Retinal pigment epithelial cell (primary cell): Measurements from ENCODE around the gene C16orf78.
"Not testable (repeated sequence)": the region's sequence is repeated elsewhere in the genome, so short reads cannot be mapped to it uniquely, and the experiment has no call there.

ENCODE experiments used
- DNase-seq: peaks from one replicate; pipeline ENCODE4 v3.0.0-alpha.2; 2010; ENCODE audit warnings: low read depth
- H3K4me3 ChIP-seq: 2 replicates; pipeline ENCODE4 v1.5.1; 2011; ENCODE audit warnings: mild to moderate bottlenecking, low read length, control low read depth, moderate library complexity
- TF ChIP-seq, protein P1 (sequence below): conservative IDR thresholded peaks from 2 replicates; pipeline ENCODE4 v1.5.1; 2011; ENCODE audit warnings: low read depth, low read length, control low read depth, inconsistent platforms

Gene C16orf78

DNA sequence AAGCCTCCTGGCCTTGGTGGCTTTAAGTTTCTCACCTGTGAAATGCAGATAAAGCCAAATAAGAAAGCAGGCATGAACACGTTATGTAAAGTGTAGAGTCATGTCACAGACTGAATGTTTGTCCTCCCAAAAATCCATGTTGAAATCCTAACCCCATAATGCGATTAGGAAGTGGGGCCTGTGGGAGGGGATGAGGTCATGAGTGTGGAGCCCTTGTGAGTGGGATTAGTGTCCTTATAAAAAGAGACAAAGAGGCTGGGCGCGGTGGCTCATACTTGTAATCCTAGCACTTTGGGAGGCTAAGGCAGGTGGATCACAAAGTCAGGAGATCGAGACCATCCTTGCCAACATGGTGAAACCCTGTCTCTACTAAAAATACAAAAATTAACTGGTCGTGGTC lies 19.5 kb upstream of the C16orf78 start:
- no peak for DNase-seq
- TF ChIP-seq, protein P1, sequence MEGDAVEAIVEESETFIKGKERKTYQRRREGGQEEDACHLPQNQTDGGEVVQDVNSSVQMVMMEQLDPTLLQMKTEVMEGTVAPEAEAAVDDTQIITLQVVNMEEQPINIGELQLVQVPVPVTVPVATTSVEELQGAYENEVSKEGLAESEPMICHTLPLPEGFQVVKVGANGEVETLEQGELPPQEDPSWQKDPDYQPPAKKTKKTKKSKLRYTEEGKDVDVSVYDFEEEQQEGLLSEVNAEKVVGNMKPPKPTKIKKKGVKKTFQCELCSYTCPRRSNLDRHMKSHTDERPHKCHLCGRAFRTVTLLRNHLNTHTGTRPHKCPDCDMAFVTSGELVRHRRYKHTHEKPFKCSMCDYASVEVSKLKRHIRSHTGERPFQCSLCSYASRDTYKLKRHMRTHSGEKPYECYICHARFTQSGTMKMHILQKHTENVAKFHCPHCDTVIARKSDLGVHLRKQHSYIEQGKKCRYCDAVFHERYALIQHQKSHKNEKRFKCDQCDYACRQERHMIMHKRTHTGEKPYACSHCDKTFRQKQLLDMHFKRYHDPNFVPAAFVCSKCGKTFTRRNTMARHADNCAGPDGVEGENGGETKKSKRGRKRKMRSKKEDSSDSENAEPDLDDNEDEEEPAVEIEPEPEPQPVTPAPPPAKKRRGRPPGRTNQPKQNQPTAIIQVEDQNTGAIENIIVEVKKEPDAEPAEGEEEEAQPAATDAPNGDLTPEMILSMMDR: no peak

DNA sequence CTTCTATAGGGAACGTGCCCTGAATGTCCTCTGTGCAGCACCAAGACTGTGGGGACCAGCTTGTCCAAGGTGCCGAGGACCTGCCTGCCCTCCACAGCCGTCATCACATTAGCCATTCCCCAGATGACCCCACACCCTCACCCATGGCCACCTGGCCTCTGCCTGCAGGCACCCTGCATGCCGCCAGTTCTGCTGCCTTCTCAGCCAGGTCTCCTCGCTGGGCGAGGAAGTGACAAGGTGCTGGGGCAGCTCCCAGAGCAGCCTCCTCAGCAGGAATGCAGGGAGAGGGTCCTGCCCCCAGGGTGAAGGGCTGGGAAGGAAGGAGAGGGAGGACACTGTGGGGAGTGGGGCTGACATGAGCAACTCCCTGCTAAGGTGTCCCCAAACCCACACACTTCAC lies 18.6 kb upstream of the C16orf78 start:
- no peak overlapping the region for H3K4me3 ChIP-seq
- no peak for DNase-seq
- TF ChIP-seq, protein P1: no peak

More for the DNA sequence above, 19.5 kb upstream of the C16orf78 start:
- H3K4me3 ChIP-seq: no peak overlapping the region

- TF ChIP-seq, protein P1: no peak
- no peak for DNase-seq
- H3K4me3 ChIP-seq: no peak overlapping the region
Observed at GRCh38 chr16:49355933-49356665, 17.5 kb upstream of the C16orf78 start.

DNA sequence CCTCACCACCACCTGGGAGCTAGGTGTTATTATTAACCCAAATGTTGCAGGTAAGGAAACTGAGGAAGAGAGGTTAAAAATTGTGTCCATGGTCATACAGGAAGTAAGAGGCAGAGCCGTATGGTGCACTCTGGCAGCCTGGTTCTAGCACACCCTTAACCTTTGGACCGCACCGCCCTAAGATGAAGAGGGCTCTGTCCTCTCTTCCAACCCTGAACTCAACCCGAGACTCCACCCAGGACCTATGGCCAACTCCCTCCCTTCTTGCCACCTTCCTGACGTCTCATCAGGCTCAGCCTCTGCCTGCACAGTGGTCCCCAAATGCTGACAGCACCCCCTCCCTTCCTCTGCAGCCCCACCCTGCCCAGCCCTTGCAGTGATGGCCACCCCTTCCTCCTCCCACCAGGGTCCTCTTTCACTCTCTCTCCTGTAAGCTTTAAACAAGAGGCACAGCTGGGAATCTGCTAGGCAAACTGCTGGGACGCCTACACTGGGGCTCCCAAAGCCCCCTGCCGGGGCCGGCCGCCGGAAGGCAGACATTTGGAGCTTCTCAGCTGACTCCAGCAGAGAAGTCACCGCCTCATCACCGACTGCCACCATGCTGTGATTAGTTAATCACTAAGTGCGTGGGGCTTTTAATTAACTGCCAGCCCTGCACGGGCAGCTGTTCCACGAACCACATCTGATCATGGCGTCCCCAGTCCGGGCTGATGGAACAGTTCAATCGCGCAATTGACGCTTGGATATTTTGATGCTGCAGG lies 16.7 kb upstream of the C16orf78 start:
- DNase-seq: no peak
- H3K4me3 ChIP-seq: no peak overlapping the region
- TF ChIP-seq, protein P1: no peak

GRCh38 chr16:49359591-49359990 lies 14.0 kb upstream of the C16orf78 start:
- TF ChIP-seq, protein P1: no peak
- DNase-seq: no peak

GRCh38 chr16:49361731-49362130 lies 11.9 kb upstream of the C16orf78 start:
- H3K4me3 ChIP-seq, DNase-seq: not testable (repeated sequence)

More at GRCh38 chr16:49359591-49359990, 14.0 kb upstream of the C16orf78 start:
- H3K4me3 ChIP-seq: no peak overlapping the region

DNA sequence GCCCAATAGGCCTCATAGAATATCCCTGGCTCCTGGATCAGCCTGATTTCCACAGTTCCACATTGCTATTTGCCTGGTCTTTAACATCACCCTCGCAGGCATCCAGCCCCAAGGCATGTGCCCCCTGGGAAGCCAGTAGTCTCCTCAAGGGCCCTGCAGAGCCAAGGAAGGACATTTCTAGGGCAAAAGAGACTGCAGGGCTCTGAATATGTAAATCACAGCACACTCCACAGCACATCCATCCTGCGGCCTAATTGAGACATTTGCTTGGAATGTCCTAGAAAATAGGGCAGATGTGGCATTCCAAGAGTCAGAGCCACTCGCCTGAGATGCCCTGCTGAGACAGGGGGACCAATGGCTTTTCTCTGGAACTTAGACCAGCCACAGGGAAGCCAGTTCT lies 11.4 kb upstream of the C16orf78 start:
- TF ChIP-seq, protein P1: no peak
- no peak overlapping the region for H3K4me3 ChIP-seq
- DNase-seq: no peak
